Measurements from ENCODE around the gene CCDC187.

Gene CCDC187

GRCh38 chr9:136317695-136318094 is 13.8 kb upstream of the CCDC187 start:
- Mint-ChIP-seq H3K4me3 (no peak overlapping the region), H3K27ac (no peak overlapping the region), H3K9me3 (peaks cover 23% of the 10 kb centered on the region), H3K27me3 (ENCODE audit: low read depth) (peaks cover 2% of the 10 kb centered on the region), H3K36me3 (ENCODE audit: low read depth) (no peaks in the 10 kb centered on the region), H3K4me1 (ENCODE audit: low read depth) (no peaks in the 10 kb centered on the region)
- DNase-seq (ENCODE audit: low spot score): no peak

- no peak for DNase-seq (ENCODE audit: low spot score)
- H3K4me3 Mint-ChIP-seq: no peak overlapping the region
- H3K9me3 Mint-ChIP-seq: peaks cover 23% of the 10 kb centered on the region
- H3K27me3 Mint-ChIP-seq (ENCODE audit: low read depth): peaks cover 2% of the 10 kb centered on the region
- H3K27ac Mint-ChIP-seq: no peak overlapping the region
- H3K4me1 Mint-ChIP-seq (ENCODE audit: low read depth): no peaks in the 10 kb centered on the region
- no peaks in the 10 kb centered on the region for H3K36me3 Mint-ChIP-seq (ENCODE audit: low read depth)
Measured at GRCh38 chr9:136316896-136317676, 13.2 kb upstream of the CCDC187 start.

GRCh38 chr9:136316271-136316751 is 12.4 kb upstream of the CCDC187 start:
- Mint-ChIP-seq H3K27ac (peak overlapping the region; percentile 23), H3K36me3 (ENCODE audit: low read depth) (no peaks in the 10 kb centered on the region)

GRCh38 chr9:136314944-136315343 is 11.1 kb upstream of the CCDC187 start:
- Mint-ChIP-seq H3K27me3 (ENCODE audit: low read depth) (peaks cover 2% of the 10 kb centered on the region), H3K27ac (no peak overlapping the region), H3K4me1 (ENCODE audit: low read depth) (no peaks in the 10 kb centered on the region), H3K36me3 (ENCODE audit: low read depth) (no peaks in the 10 kb centered on the region), H3K4me3 (no peak overlapping the region), H3K9me3 (peaks cover 23% of the 10 kb centered on the region)
- no peak for DNase-seq (ENCODE audit: low spot score)

More at GRCh38 chr9:136316271-136316751, 12.4 kb upstream of the CCDC187 start:
- Mint-ChIP-seq H3K27me3 (ENCODE audit: low read depth) (peaks cover 2% of the 10 kb centered on the region), H3K4me3 (no peak overlapping the region), H3K4me1 (ENCODE audit: low read depth) (no peaks in the 10 kb centered on the region), H3K9me3 (peaks cover 23% of the 10 kb centered on the region)
- no peak for DNase-seq (ENCODE audit: low spot score)

- H3K9me3 Mint-ChIP-seq: peaks cover 23% of the 10 kb centered on the region
- no peaks in the 10 kb centered on the region for H3K36me3 Mint-ChIP-seq (ENCODE audit: low read depth)
- H3K4me1 Mint-ChIP-seq (ENCODE audit: low read depth): no peaks in the 10 kb centered on the region
- peaks cover 2% of the 10 kb centered on the region for H3K27me3 Mint-ChIP-seq (ENCODE audit: low read depth)
- no peak for DNase-seq (ENCODE audit: low spot score)
- H3K4me3 Mint-ChIP-seq: no peak overlapping the region
- no peak overlapping the region for H3K27ac Mint-ChIP-seq
Measured at GRCh38 chr9:136314056-136314416, 10.1 kb upstream of the CCDC187 start.

- Mint-ChIP-seq H3K4me1 (ENCODE audit: low read depth) (no peaks in the 10 kb centered on the region), H3K36me3 (ENCODE audit: low read depth) (no peaks in the 10 kb centered on the region), H3K27me3 (ENCODE audit: low read depth) (peaks cover 2% of the 10 kb centered on the region), H3K9me3 (peaks cover 23% of the 10 kb centered on the region), H3K27ac (no peak overlapping the region), H3K4me3 (no peak overlapping the region)
- no peak for DNase-seq (ENCODE audit: low spot score)
Measured at GRCh38 chr9:136313111-136314055, 9.5 kb upstream of the CCDC187 start.

GRCh38 chr9:136312436-136312835 is 8.5 kb upstream of the CCDC187 start:
- H3K4me3 Mint-ChIP-seq: no peak overlapping the region
- peaks cover 2% of the 10 kb centered on the region for H3K27me3 Mint-ChIP-seq (ENCODE audit: low read depth)
- H3K27ac Mint-ChIP-seq: no peak overlapping the region
- H3K36me3 Mint-ChIP-seq (ENCODE audit: low read depth): no peaks in the 10 kb centered on the region
- no peak for DNase-seq (ENCODE audit: low spot score)
- peaks cover 23% of the 10 kb centered on the region for H3K9me3 Mint-ChIP-seq
- H3K4me1 Mint-ChIP-seq (ENCODE audit: low read depth): no peaks in the 10 kb centered on the region

- Mint-ChIP-seq H3K36me3 (ENCODE audit: low read depth) (no peaks in the 10 kb centered on the region), H3K4me3 (no peak overlapping the region), H3K9me3 (peaks cover 23% of the 10 kb centered on the region), H3K4me1 (ENCODE audit: low read depth) (no peaks in the 10 kb centered on the region), H3K27me3 (ENCODE audit: low read depth) (peaks cover 2% of the 10 kb centered on the region), H3K27ac (no peak overlapping the region)
- DNase-seq (ENCODE audit: low spot score): no peak
Measured at GRCh38 chr9:136312009-136312375, 8.1 kb upstream of the CCDC187 start.

GRCh38 chr9:136311051-136312008 is 7.4 kb upstream of the CCDC187 start:
- Mint-ChIP-seq H3K9me3 (peaks cover 21% of the 10 kb centered on the region), H3K4me1 (ENCODE audit: low read depth) (no peaks in the 10 kb centered on the region), H3K27me3 (ENCODE audit: low read depth) (peaks cover 2% of the 10 kb centered on the region), H3K4me3 (no peak overlapping the region), H3K36me3 (ENCODE audit: low read depth) (no peaks in the 10 kb centered on the region), H3K27ac (no peak overlapping the region)
- DNase-seq (ENCODE audit: low spot score): no peak

- no peak for DNase-seq (ENCODE audit: low spot score)
- Mint-ChIP-seq H3K27me3 (ENCODE audit: low read depth) (no peaks in the 10 kb centered on the region), H3K4me1 (ENCODE audit: low read depth) (no peaks in the 10 kb centered on the region), H3K9me3 (peaks cover 12% of the 10 kb centered on the region), H3K27ac (no peak overlapping the region), H3K36me3 (ENCODE audit: low read depth) (no peaks in the 10 kb centered on the region), H3K4me3 (no peak overlapping the region)
Measured at GRCh38 chr9:136310273-136311030, 6.6 kb upstream of the CCDC187 start.

GRCh38 chr9:136309806-136310220 is 5.9 kb upstream of the CCDC187 start:
- Mint-ChIP-seq H3K27ac (no peak overlapping the region), H3K36me3 (ENCODE audit: low read depth) (no peaks in the 10 kb centered on the region), H3K4me3 (no peak overlapping the region), H3K9me3 (peaks cover 5% of the 10 kb centered on the region), H3K27me3 (ENCODE audit: low read depth) (no peaks in the 10 kb centered on the region), H3K4me1 (ENCODE audit: low read depth) (no peaks in the 10 kb centered on the region)
- DNase-seq (ENCODE audit: low spot score): no peak

GRCh38 chr9:136309101-136309801 is 5.4 kb upstream of the CCDC187 start:
- H3K27me3 Mint-ChIP-seq (ENCODE audit: low read depth): no peaks in the 10 kb centered on the region
- H3K27ac Mint-ChIP-seq: no peak overlapping the region
- H3K4me1 Mint-ChIP-seq (ENCODE audit: low read depth): no peaks in the 10 kb centered on the region
- no peaks in the 10 kb centered on the region for H3K36me3 Mint-ChIP-seq (ENCODE audit: low read depth)
- DNase-seq (ENCODE audit: low spot score): no peak
- no peaks in the 10 kb centered on the region for H3K9me3 Mint-ChIP-seq
- H3K4me3 Mint-ChIP-seq: no peak overlapping the region
